Measurements from ENCODE around the gene LEKR1. TPM values are rescaled to one million over a fixed set of nuclear protein-coding genes. Genes with fewer than 3 reads are reported as not detected.

Gene LEKR1
- total RNA-seq, 4 donors from 2014 or later, result 0.30 to 3.7 (median 2.7) TPM

DNA sequence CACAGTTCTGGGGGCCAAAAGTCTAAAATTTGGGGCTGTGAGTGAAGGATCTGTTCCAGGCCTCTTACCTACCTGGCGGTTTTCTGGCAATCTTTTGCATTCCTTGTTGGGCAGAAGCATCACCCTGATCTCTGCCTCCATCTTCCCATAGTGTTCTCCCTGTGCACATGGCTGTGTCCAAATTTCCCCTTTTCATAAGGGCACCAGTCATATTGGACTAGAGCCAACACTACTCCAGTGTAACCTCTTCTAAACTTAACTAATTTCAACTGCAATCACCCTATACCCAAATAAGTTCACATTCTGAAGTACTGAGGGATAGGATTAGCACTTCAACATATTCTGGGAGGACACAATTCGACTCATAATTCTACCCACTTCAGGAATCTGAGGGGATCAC is 248.8 kb downstream of the LEKR1 start:
- Histone ChIP-seq H3K4me3 (no peak overlapping the region), H3K36me3 (no peaks in the 10 kb centered on the region), H3K4me1 (peaks cover 0 to 46% (median 1%) of the 10 kb centered on the region in 4 donors), H3K27ac (peak overlapping the region in 1 of 4 donors; percentile 70), H3K9me3 (no peaks in the 10 kb centered on the region), H3K27me3 (no peaks in the 10 kb centered on the region)
- 96 to 97% methylated on average over 2 of the region's 2 CpGs for WGBS, 2 donors
- no peak for DNase-seq (ENCODE audit: low spot score in 2 of 2)
- TF ChIP-seq, protein P1, sequence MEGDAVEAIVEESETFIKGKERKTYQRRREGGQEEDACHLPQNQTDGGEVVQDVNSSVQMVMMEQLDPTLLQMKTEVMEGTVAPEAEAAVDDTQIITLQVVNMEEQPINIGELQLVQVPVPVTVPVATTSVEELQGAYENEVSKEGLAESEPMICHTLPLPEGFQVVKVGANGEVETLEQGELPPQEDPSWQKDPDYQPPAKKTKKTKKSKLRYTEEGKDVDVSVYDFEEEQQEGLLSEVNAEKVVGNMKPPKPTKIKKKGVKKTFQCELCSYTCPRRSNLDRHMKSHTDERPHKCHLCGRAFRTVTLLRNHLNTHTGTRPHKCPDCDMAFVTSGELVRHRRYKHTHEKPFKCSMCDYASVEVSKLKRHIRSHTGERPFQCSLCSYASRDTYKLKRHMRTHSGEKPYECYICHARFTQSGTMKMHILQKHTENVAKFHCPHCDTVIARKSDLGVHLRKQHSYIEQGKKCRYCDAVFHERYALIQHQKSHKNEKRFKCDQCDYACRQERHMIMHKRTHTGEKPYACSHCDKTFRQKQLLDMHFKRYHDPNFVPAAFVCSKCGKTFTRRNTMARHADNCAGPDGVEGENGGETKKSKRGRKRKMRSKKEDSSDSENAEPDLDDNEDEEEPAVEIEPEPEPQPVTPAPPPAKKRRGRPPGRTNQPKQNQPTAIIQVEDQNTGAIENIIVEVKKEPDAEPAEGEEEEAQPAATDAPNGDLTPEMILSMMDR (IDR thresholded peaks at IDR 0.05), result no peak
- no peak for TF ChIP-seq POLR2A (IDR thresholded peaks at IDR 0.05)
- TF ChIP-seq EP300 (IDR thresholded peaks at IDR 0.05), result no peak

DNA sequence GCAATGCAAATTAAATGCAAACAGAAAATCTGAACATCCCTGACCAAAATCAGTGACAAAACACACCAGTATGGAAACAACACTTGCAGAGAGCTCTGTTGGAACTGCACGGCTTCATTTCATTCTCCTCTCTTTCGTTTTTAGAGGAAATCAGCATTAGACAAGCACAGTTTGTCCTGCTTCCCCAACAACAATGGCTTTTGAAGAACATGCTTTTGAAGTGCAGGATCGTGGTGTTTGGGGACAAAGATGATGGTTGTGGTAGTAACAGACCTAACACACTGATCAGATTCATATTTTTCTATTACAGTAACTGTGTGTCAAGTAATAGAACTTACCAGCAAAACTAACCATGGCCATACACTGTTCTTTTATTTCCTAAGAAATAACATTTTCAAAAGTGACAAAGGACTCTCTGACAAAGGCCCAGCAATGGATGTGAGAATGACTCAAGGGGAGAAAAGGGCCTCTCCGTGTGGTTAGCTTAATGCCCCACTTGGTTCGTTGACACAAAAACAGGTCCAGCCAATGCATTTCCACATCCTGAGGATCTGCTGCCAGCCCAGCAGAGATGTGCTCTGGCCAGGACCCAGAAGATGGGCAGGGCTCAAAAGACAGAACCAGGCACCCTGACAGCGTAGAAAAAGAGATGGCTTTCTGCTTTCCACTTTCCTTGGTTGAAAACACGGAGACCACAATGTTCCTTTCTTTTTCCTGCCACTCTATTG is 249.7 kb downstream of the LEKR1 start:
- no peaks in the 10 kb centered on the region for H3K27me3 ChIP-seq
- TF ChIP-seq POLR2A (IDR thresholded peaks at IDR 0.05), result no peak
- TF ChIP-seq, protein P1 (IDR thresholded peaks at IDR 0.05), result no peak
- TF ChIP-seq EP300 (IDR thresholded peaks at IDR 0.05), result no peak
- peak overlapping the region in 3 of 4 donors; percentile 11 to 77 (median 70) for H3K27ac ChIP-seq
- no peaks in the 10 kb centered on the region for H3K9me3 ChIP-seq
- peak in 1 of 2 donors; percentile 35 for DNase-seq (ENCODE audit: low spot score in 2 of 2)
- no peaks in the 10 kb centered on the region for H3K36me3 ChIP-seq
- no peak overlapping the region for H3K4me3 ChIP-seq
- 28 to 35% methylated on average over 7 of the region's 7 CpGs for WGBS, 2 donors
- H3K4me1 ChIP-seq, result peaks cover 0 to 38% (median 1%) of the 10 kb centered on the region in 4 donors

DNA sequence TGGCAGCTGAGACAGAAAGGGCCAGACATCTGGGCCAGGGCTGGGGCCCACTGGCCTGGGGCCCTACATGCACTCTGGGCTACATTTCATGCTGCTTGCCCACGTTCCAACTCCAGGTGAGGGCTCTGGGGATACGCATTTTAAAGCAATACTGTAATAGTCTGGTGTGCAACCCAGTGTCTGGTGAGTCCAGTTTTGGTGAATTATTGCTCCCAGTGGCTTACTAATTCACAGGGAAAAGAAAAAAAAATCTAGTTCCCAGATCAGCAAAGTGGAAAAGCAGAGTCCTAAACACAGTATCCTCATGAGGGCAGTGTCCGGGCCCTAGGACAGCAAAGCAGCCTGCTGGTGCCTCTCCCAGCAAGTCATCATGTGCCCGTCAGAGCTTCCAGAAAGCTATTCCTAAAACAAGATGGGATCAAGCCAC is 251.4 kb downstream of the LEKR1 start:
- H3K27ac ChIP-seq, result peak overlapping the region in 3 of 4 donors; percentile 12 to 70 (median 13)
- no peak for DNase-seq (ENCODE audit: low spot score in 2 of 2)
- H3K4me3 ChIP-seq, result no peak overlapping the region
- no peaks in the 10 kb centered on the region for H3K36me3 ChIP-seq
- WGBS, 2 donors, result 58 to 68% methylated on average over 4 of the region's 4 CpGs
- H3K27me3 ChIP-seq, result no peaks in the 10 kb centered on the region
- H3K9me3 ChIP-seq, result no peaks in the 10 kb centered on the region
- TF ChIP-seq, protein P1 (IDR thresholded peaks at IDR 0.05), result no peak
- TF ChIP-seq EP300 (IDR thresholded peaks at IDR 0.05), result peak in 1 of 2 donors; percentile 47
- peaks cover 0 to 53% (median 7%) of the 10 kb centered on the region in 4 donors for H3K4me1 ChIP-seq

DNA sequence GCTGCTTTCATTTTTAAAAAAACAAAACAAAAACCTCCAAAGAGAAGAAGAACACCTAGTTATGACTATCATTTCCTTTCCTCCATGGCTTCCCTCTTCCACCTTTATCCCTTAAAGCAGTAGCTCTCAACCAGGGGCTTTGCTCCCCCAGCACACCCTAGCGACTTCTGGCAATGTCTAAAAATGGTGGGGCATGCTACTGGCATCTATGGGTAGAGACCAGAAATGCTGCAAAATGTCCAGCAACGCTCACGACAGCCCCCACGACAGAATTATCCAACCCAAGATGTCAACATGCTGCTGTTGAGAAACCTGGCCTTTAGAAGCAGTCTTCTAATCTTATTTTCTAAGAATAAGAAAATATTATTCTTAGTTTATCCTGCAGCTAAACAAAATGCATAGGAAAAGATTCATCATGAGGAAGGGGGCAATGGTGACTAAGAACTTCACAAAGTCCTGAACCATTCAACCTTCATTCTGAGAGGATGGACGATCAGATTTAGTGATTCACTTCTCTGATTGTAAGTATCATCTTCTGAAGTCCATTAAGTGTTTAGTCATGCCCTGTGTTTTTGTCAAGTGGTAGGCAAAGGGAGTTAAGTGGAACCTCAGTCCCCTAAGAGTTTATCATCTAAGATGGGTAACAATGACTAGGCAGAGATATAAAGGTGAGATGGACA is 252.1 kb downstream of the LEKR1 start:
- WGBS, 2 donors, result 85 to 87% methylated on average over 5 of the region's 5 CpGs
- DNase-seq (ENCODE audit: low spot score in 2 of 2), result no peak
- peak overlapping the region in 2 of 4 donors; percentile 13 to 70 for H3K27ac ChIP-seq

More for the DNA sequence above, 252.1 kb downstream of the LEKR1 start:
- Histone ChIP-seq H3K4me3 (no peak overlapping the region), H3K4me1 (peaks cover 0 to 53% (median 7%) of the 10 kb centered on the region in 4 donors), H3K27me3 (no peaks in the 10 kb centered on the region), H3K36me3 (no peaks in the 10 kb centered on the region), H3K9me3 (no peaks in the 10 kb centered on the region)
- no peak for TF ChIP-seq EP300 (IDR thresholded peaks at IDR 0.05)
- TF ChIP-seq, protein P1 (IDR thresholded peaks at IDR 0.05), result no peak
- no peak for TF ChIP-seq POLR2A (IDR thresholded peaks at IDR 0.05)

All from tibial nerve (tissue), 4 donors.